ENCODE measurements around the gene ZNF764. TPM values are rescaled to one million over a fixed set of nuclear protein-coding genes. Genes with fewer than 3 reads are reported as not detected.

Gene ZNF764
- total RNA-seq, 4 donors from 2014 or later, result 8.7 to 14.0 (median 11.3) TPM

GRCh38 chr16:30521476-30521872 lies 36.7 kb downstream of the ZNF764 start:
- Histone ChIP-seq H3K4me1 (peaks cover 6 to 25% (median 18%) of the 10 kb centered on the region in 4 donors), H3K27ac (replicated peaks in 1 of 4) (no peak overlapping the region), H3K36me3 (peaks cover 3 to 11% (median 9%) of the 10 kb centered on the region in 4 donors), H3K27me3 (no peaks in the 10 kb centered on the region), H3K9me3 (no peaks in the 10 kb centered on the region), H3K4me3 (no peak overlapping the region)
- DNase-seq (ENCODE audit: extremely low spot score), result no peak
- no peak for TF ChIP-seq EP300 (IDR thresholded peaks at IDR 0.05)
- no peak for TF ChIP-seq CTCF (IDR thresholded peaks at IDR 0.05)
- no peak for TF ChIP-seq POLR2AphosphoS5 (IDR thresholded peaks at IDR 0.05)
- no peak for TF ChIP-seq POLR2A (IDR thresholded peaks at IDR 0.05; ENCODE audit: low read depth)
- WGBS, result 87% methylated on average over 4 of the region's 7 CpGs
- intact Hi-C loops (cut with DNase I), result loop anchor here (5.0 kb wide), 1 partner anchor 89 kb away; the partner anchor contains the start of gene DCTPP1

- no peaks in the 10 kb centered on the region for H3K27me3 ChIP-seq
- TF ChIP-seq EP300 (IDR thresholded peaks at IDR 0.05) (no peak), CTCF (IDR thresholded peaks at IDR 0.05) (no peak), POLR2AphosphoS5 (IDR thresholded peaks at IDR 0.05) (no peak), POLR2A (IDR thresholded peaks at IDR 0.05; ENCODE audit: low read depth) (no peak)
- intact Hi-C loops (cut with DNase I), result loop anchor here (5.0 kb wide), 1 partner anchor 87 kb away; the partner anchor contains the start of gene DCTPP1
- H3K4me3 ChIP-seq, result no peak overlapping the region
- H3K4me1 ChIP-seq, result peaks cover 3 to 8% (median 6%) of the 10 kb centered on the region in 4 donors
- H3K27ac ChIP-seq (replicated peaks in 1 of 4), result no peak overlapping the region
- WGBS, result 83% methylated on average over 20 of the region's 20 CpGs
- peaks cover 0 to 3% (median 2%) of the 10 kb centered on the region in 4 donors for H3K36me3 ChIP-seq
- DNase-seq (ENCODE audit: extremely low spot score), result no peak
- no peaks in the 10 kb centered on the region for H3K9me3 ChIP-seq
These were observed 38.8 kb downstream of the ZNF764 start for GRCh38 chr16:30519120-30520049.

GRCh38 chr16:30518552-30518951 lies 39.6 kb downstream of the ZNF764 start:
- Histone ChIP-seq H3K9me3 (no peaks in the 10 kb centered on the region), H3K36me3 (no peaks in the 10 kb centered on the region)
- intact Hi-C loops (cut with DNase I), result no loop called here

GRCh38 chr16:30515275-30515674 lies 42.9 kb downstream of the ZNF764 start:
- Histone ChIP-seq H3K9me3 (no peaks in the 10 kb centered on the region), H3K4me3 (no peak overlapping the region), H3K36me3 (no peaks in the 10 kb centered on the region), H3K27ac (replicated peaks in 1 of 4) (no peak overlapping the region), H3K4me1 (no peaks in the 10 kb centered on the region), H3K27me3 (no peaks in the 10 kb centered on the region)
- DNase-seq (ENCODE audit: extremely low spot score), result no peak
- 82% methylated on average over 2 of the region's 2 CpGs for WGBS
- TF ChIP-seq CTCF (IDR thresholded peaks at IDR 0.05), result no peak
- TF ChIP-seq EP300 (IDR thresholded peaks at IDR 0.05), result no peak
- no peak for TF ChIP-seq POLR2AphosphoS5 (IDR thresholded peaks at IDR 0.05)
- no peak for TF ChIP-seq POLR2A (IDR thresholded peaks at IDR 0.05; ENCODE audit: low read depth)
- intact Hi-C loops (cut with DNase I), result no loop called here

More at GRCh38 chr16:30518552-30518951, 39.6 kb downstream of the ZNF764 start:
- Histone ChIP-seq H3K27me3 (no peaks in the 10 kb centered on the region), H3K27ac (replicated peaks in 1 of 4) (no peak overlapping the region), H3K4me1 (no peaks in the 10 kb centered on the region), H3K4me3 (no peak overlapping the region)
- TF ChIP-seq CTCF (IDR thresholded peaks at IDR 0.05) (no peak), POLR2A (IDR thresholded peaks at IDR 0.05; ENCODE audit: low read depth) (no peak), EP300 (IDR thresholded peaks at IDR 0.05) (no peak), POLR2AphosphoS5 (IDR thresholded peaks at IDR 0.05) (no peak)
- WGBS, result 85% methylated on average over 10 of the region's 10 CpGs
- DNase-seq (ENCODE audit: extremely low spot score), result no peak

All from esophagus muscularis mucosa (tissue), 4 donors.